GM21390 (cell line): ENCODE results near the gene APOL2.

ENCODE experiments used
- ATAC-seq: cut with Tn5 transposase; IDR thresholded peaks from one replicate; pipeline ENCODE4 v1.9.1; 2021; ENCODE audit not compliant: unreplicated experiment

APOL2 gene

DNA sequence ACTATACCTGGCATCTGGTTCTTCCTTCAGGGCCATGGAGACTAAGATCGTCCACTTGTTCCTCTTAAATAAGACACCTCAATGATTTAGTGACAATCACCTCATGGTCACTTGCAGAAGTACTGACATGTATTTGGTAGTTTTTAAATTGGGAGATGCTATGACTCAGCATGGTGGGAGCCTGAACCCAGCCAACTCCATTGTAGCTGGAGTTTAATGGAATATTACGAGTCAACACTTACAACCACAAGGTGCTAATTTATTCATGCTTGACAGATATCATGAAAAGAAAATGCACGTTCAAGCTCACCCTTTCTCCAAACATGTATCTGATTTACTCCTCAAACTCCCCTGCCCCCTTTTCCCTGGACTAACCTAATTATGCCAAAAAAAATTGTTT is 62.2 kb downstream of the APOL2 start:
- ATAC-seq = no peak
